Activated CD4-positive, alpha-beta T cell treated with anti-CD3 and anti-CD28 coated beads, Interleukin-10, Interleukin-2, amounts not matched to agents 100 ng/mL and 50 ng/mL, durations not matched to agents 16 hours and 8 hours (primary cell): Measurements from ENCODE around the gene GJC2.
"Not testable (repeated sequence)": the region's sequence is repeated elsewhere in the genome, so short reads cannot be mapped to it uniquely, and the experiment has no call there.

ENCODE experiments used
- DNase-seq: peaks from one replicate; pipeline ENCODE4 v3.0.0-alpha.2; 2020

The GJC2 gene

GRCh38 chr1:228173528-228174481 is 24.1 kb downstream of the GJC2 start:
- DNase-seq = peak; percentile 30

GRCh38 chr1:228174482-228175315 is 25.0 kb downstream of the GJC2 start:
- peak; percentile 38 for DNase-seq

DNA sequence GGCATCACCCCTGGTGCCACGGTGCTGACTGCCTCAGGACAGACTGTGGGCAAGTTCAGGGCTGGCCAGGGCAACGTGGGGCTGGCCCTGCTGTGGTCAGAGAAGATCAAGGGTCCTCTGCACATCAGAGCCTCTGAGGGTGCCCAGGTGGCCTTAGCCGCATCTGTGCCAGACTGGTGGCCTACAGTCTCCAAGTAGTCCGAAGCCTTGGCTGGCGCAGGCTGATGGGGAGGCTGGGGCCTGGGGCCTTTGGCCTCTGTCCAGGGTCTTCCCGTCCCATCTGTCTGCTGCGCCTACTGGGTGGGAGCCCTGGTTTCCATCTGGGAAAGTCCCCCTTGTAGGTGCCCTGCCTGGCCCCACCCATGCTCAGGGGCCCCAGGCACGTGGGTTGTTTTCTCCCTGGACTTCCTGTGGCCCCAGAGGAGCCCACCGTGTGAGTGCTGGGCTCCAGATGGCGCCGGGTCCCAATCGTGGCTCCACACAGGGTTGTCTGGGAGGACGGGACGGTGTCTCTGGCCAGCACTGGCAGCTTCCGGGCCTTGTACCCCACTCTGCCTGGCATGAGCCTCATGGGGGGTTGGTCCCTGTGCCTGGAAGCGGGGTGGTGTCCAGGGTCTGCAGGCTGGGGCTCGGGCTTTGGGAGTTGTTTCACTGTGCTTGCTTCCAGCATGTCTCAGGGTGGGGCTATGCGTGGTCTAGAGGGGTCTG is 25.7 kb downstream of the GJC2 start:
- no peak for DNase-seq

DNA sequence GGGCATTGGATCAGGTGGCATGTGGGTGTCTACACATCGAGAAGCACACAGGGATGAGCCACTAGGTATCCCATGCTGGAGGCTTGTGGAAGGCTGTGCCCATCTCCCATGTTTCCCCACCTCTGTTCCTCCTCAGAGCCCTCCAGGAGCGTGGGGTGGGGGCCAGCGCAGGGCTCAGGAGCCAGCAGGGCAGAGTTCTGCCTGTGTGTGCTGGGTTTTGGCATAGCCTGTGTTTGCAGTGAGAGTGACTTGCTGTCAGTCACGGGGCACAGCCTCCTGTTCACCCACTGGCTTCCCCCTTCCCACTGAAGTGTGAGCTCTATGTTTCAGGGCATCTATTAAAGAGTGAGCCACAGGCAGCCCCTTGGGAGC is 26.3 kb downstream of the GJC2 start:
- DNase-seq = no peak

GRCh38 chr1:228176461-228177182 is 26.9 kb downstream of the GJC2 start:
- no peak for DNase-seq

GRCh38 chr1:228177183-228177475 is 27.4 kb downstream of the GJC2 start:
- DNase-seq = no peak

DNA sequence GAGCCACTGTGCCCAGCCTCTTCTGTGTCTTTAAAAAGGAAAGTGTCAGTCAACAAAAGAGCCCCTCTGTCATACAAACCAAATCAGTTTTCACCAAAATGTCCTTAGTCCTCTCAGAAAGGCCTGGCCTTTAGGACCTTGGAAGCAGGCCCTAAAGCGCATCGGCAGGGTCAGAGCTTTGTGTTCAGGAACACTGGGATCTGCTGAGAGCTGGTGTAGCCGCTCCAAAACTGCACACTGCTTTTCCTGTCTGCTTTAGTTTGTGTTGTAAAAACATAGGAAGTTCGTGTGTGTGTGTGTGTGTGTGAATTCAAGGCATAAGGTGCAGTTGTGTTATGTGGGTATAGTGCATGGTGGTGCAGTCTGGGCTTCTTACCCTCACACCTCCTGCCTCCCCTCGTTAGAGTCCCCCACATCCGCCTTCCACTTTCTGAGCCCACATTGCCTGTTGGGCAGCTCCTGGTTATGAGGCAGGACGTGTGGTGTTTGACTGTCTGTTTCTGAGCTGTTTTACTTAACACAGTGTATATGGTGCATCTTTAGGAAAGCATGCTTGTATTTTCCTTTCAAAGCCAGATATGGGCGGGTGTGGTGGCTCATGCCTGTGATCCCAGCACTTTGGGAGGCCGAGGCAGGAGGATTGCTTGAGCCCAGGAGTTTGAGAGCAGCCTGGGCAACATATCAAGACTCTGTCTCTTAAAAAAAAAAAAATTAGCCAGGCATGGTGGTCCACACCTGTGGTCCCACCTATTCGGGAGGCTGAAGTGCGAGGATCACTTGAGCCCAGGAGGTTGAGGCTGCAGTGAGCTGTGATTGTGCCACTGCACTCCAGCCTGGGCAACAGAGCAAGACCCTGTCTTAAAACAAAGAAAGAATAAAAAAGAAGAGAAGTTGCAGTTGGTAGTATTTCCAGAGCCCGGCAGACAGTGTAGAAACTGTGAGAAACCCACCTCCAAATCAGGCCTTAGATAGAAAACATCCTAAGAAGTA is 28.3 kb downstream of the GJC2 start:
- DNase-seq = no peak

DNA sequence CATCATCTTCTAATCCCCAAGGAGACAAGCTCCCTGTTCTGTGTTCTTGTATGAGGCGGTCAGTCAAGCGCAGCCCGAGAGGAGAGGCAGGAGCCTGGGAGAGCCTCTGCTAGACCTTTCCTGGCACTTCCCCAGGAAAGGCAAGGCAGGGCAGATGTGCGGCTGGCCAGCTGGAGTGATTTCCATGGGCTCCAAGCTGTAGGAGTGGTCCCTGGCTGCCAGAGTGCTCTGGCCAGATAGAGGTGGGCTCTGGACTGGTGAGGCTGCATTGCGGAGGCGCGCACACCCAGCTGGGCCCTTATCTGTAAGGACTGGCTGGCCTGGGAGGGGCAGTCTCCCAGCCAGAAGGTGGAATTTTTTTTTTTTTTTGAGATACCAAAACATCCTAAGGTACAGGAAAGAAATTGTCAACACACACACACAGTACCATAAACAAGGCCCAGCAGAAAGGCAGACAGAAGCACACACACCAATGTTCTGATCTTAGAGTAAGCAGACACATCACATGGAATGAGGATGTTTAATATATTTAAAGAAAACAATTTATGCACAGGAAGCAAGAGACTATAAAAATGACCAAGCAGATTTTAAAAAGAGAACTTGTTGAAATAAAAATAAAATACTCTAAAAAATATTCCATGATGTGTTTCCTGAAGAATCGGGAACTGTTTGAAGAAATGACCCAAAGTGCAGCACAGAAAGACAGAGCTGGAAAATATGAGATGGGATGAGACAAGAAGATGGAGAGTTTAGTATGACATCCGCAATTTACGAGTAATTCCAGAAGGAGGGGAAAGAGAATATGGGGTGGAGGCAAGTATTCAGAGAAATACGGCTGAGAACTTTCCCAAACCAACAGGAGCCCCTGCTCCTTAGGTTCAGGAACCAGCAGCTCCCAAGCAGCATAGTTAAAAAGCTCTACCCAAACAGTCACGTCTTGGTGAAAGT is 29.3 kb downstream of the GJC2 start:
- DNase-seq = no peak

DNA sequence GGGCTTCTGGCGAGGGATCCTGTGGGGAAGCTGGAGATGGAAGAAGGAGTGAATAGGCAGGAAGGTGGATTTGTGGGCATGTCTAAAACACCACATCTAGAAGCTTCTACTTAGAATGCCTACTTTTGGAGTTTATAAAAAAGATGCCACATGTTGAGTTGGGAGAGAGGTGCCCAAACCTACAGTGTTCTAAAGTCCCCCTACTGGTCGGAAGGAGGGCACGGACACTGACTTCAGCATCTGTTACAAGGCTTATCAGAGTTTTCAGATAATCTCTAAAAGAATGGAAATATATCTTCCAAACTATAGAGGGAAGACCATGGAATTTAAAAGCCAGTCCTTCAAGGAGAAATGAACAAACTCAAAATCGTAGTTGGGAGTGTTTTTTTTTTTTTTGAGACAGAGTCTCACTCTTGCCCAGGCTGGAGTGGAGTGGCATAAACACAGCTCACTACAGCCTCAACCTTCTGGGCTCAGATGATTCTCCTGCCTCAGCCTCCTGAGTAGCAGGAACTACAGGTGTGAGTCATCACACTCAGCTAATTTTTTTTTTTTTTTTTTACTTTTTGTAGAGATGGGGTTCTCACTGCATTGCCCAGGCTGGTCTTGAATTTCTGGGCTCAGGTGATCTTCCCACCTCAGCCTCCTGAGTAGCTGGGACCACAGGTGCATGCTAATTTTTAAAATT is 30.7 kb downstream of the GJC2 start:
- no peak for DNase-seq

DNA sequence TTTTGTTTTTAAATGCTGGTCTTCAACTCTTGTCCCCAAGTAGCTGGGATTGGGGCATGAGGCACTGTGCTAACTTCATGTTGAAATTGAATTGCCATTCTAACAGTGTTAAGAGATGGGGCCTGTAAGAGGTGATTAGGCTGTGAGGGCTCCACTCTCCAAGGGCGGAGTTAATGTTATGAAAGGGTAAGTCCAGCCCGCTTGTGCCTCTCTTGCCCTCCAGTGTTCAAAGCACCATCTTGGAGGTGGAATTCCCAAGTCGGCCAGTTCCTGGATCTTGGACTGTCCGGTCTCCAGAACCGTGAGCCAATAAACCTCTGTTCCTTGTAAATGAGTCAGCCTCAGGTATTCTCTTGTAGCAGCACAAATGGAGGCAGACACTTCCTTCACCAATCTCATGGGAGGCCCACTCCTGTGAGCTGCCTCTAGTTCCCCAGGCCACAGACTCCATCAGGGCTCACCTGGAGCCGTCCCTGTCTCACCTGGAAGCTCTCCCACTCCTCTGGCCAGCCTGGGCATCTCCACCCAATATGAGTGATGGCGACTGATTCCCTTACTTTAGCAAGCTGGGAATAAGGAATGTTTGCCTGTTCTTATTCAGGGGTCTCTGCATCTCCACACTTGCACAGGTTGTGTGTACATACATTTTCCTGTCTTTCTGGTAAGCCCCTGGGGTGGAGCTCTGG is 31.4 kb downstream of the GJC2 start:
- DNase-seq = no peak

- DNase-seq = no peak
These were observed 31.9 kb downstream of the GJC2 start for GRCh38 chr1:228181645-228182034.

DNA sequence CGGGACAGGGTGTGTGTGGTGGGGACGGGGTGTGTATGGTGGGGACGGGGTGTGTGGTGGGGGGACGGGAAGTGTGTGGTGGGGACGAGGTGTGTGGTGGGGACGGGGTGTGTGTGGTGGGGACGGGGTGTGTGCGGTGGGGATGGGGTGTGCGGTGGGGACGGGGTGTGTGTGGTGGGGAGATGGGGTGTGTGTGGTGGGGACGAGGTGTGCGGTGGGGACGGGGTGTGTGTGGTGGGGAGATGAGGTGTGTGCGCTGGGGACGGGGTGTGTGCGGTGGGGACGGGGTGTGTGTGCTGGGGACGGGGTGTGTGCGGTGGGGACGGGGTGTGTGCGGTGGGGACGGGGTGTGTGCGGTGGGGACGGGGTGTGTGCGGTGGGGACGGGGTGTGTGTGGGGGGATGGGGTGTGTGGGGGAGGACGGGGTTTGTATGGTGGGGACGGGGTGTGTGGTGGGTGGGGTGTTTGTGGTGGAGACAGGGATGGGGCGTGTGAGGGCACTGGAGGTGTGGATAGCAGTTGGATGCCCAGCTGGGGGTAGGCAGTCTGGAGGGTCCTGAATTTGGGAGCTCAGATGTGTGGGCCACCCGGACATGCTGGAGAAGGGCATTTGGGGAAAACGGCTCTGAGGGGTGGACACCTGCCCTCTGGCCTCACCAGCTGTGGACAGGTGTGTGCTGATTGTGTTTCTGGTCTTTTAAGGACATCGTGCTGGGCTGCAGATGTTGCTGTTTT is 32.7 kb downstream of the GJC2 start:
- no peak for DNase-seq

GRCh38 chr1:228184152-228184551 is 34.4 kb downstream of the GJC2 start:
- DNase-seq = no peak

GRCh38 chr1:228185641-228185965 is 35.9 kb downstream of the GJC2 start:
- DNase-seq = peak; percentile 46

DNA sequence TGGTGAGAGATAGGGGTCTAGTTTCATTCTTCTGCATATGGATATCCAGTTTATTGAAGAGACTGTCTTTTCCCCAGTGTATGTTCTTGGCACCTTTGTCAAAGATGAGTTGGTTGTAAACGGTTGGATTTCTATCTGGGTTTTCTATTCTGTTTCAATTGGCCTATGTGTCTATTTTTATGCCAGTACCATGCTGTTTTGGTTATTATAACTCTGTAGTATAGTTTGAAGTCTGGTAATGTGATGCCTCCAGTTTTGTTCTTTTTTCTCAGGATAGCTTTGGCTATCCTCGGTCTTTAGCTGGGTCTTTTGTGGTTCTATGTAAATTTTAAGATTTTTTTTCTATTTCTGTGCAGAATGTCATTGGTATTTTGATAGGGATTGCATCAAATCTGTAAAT is 38.5 kb downstream of the GJC2 start:
- not testable (repeated sequence) for DNase-seq

DNA sequence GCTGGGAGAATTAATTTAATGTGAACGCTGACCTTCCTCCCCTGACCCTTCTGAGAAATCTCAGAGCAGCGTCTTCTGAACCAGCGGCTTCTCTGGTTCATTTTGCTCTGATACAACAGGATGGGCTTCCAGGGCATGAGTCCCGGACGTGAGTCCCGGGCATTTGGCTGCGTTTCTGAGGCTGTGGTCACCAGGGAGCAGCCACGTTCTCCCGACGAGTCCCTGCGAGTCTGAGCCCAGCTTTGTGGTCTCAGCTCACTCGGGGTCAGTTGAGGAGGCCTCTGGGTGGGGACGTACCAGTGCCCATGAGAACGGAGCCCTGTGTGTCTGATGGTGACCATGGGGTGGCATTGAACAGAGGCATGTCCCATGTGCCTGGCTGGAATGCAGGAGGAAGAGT is 40.5 kb downstream of the GJC2 start:
- no peak for DNase-seq

DNA sequence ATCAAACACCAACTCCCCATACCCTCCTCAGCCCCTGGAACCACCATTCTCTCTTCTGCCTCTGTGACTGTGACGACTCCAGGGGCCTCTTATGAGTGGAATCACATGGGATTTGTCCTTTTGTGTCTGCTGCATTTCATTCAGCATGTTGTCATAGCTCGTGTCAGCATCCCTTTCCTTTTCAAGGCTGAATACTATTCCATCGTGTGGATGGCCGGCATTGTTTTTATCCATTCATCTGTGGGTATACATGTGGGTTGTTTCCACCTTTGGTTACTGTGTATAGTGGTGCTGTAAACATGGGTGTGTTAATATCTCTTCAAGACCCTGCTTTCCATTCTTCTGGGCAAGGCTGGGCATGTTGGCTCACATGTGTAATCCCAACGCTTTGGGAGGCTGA is 41.0 kb downstream of the GJC2 start:
- no peak for DNase-seq

- DNase-seq = no peak
These were observed 44.7 kb downstream of the GJC2 start for GRCh38 chr1:228194436-228194835.
